Osteocyte (in vitro differentiated cells): ENCODE results near the gene MAP3K2. TPM values are rescaled to one million over a fixed set of nuclear protein-coding genes. Genes with fewer than 3 reads are reported as not detected.

Experiments
- DNase-seq: peaks from one replicate; pipeline ENCODE4 v3.0.0; 2021; ENCODE audit warnings: mixed read lengths; ENCODE audit not compliant: unreplicated experiment; ENCODE audit errors: extremely low spot score
- H3K27ac Mint-ChIP-seq: one replicate; pipeline ENCODE4 v1.8.0; 2021; ENCODE audit warnings: mild to moderate bottlenecking, mixed read lengths; ENCODE audit not compliant: unreplicated experiment
- H3K27me3 Mint-ChIP-seq: one replicate; pipeline ENCODE4 v1.8.0; 2021; ENCODE audit warnings: mixed read lengths; ENCODE audit not compliant: unreplicated experiment
- H3K36me3 Mint-ChIP-seq: one replicate; pipeline ENCODE4 v1.8.0; 2021; ENCODE audit warnings: mixed read lengths; ENCODE audit not compliant: unreplicated experiment
- H3K4me1 Mint-ChIP-seq: one replicate; pipeline ENCODE4 v1.8.0; 2021; ENCODE audit warnings: mixed read lengths; ENCODE audit not compliant: unreplicated experiment
- H3K4me3 Mint-ChIP-seq: one replicate; pipeline ENCODE4 v1.8.0; 2021; ENCODE audit warnings: mild to moderate bottlenecking, moderate library complexity, mixed read lengths; ENCODE audit not compliant: unreplicated experiment
- H3K9me3 Mint-ChIP-seq: one replicate; pipeline ENCODE4 v1.8.0; 2021; ENCODE audit warnings: mixed read lengths; ENCODE audit not compliant: unreplicated experiment
- CTCF ChIP-seq: fragments of 200-600 bp; sonication (generic); IDR thresholded peaks from 2 replicates; pipeline ENCODE4 v1.5.0; 2021; ENCODE audit warnings: antibody characterized with exemption, mild to moderate bottlenecking, moderate library complexity
- microRNA-seq: library from miRNA; unstranded; fragments of <30 nt; microRNA quantifications from one replicate; pipeline ENCODE4 v1.1.0, GENCODE V29; 2020; ENCODE audit not compliant: unreplicated experiment
- total RNA-seq: library from RNA; stranded (reverse); gene quantifications from 2 replicates; pipeline ENCODE4 v1.2.1, GENCODE V29; 2021

Gene MAP3K2
- total RNA-seq, 1 donor from 2014 or later: 60.9 TPM

GRCh38 chr2:127254386-127254981 is 133.3 kb downstream of the MAP3K2 start:
- DNase-seq: no peak
- Mint-ChIP-seq H3K36me3 (peaks cover 38% of the 10 kb centered on the region), H3K27me3 (no peaks in the 10 kb centered on the region), H3K4me3 (no peak overlapping the region), H3K27ac (no peak overlapping the region), H3K4me1 (peaks cover 20% of the 10 kb centered on the region), H3K9me3 (no peaks in the 10 kb centered on the region)
- TF ChIP-seq CTCF: no peak

Small RNA genes lying within 50 kb of the gene (microRNA-seq; reads per million reads assigned to microRNA genes)
- gene MIR4783: not detected

Other genes with a start within 250 kb of the MAP3K2 start
- 21.9 and 24.9 TPM in 2 replicates for gene CYP27C1, start 167.7 kb downstream of the MAP3K2 start, total RNA-seq
- 47.8 and 50.3 TPM in 2 replicates for gene ERCC3, start 93.8 kb downstream of the MAP3K2 start, total RNA-seq
- 1.6 and 2.5 TPM in 2 replicates for gene PROC, start 30.5 kb upstream of the MAP3K2 start, total RNA-seq
- 39.8 and 40.9 TPM in 2 replicates for gene IWS1, start 138.5 kb upstream of the MAP3K2 start, total RNA-seq
- gene MYO7B, start 147.7 kb upstream of the MAP3K2 start, total RNA-seq: not detected in 2 replicates